HepG2 (cell line): Measurements from ENCODE around the gene GMEB2. TPM values are rescaled to one million over a fixed set of nuclear protein-coding genes. Genes with fewer than 3 reads are reported as not detected.

Source experiments
- NKX3-1 ChIP-seq: sonication (generic); formaldehyde crosslinking; IDR thresholded peaks from 2 replicates; pipeline ENCODE4 v1.5.0; 2020; ENCODE audit warnings: missing genetic modification reagents
- PITX1 ChIP-seq: sonication (generic); formaldehyde crosslinking; IDR thresholded peaks from 2 replicates; pipeline ENCODE4 v1.5.1; 2020; ENCODE audit warnings: mild to moderate bottlenecking, missing genetic modification reagents
- SOX6 ChIP-seq, 2 experiments: fragments of 450-650 bp in 1 of 2; sonication (generic) in 1 of 2; formaldehyde crosslinking in 1 of 2; IDR thresholded peaks; 2 replicates each; pipeline versions ENCODE4 v1.4.0 to v1.6.1; 2017 to 2020; ENCODE audit warnings: antibody characterized with exemption in 1 of 2, mild to moderate bottlenecking in 1 of 2, missing genetic modification reagents in 1 of 2
- YY1 ChIP-seq: IDR thresholded peaks from 2 replicates; pipeline ENCODE4 v1.6.1; 2011; ENCODE audit warnings: low read length, low read depth, moderate library complexity, mild to moderate bottlenecking; ENCODE audit not compliant: insufficient read depth, insufficient replicate concordance
- ZFP36 ChIP-seq: fragments of 150-350 bp; IDR thresholded peaks from 2 replicates; pipeline ENCODE4 v1.6.1; 2018; ENCODE audit warnings: borderline replicate concordance, low read length, low read depth; ENCODE audit not compliant: partially characterized antibody
- ZNF281 ChIP-seq: sonication (generic); formaldehyde crosslinking; IDR thresholded peaks from 2 replicates; pipeline ENCODE4 v1.4.0; 2020; ENCODE audit warnings: missing genetic modification reagents, borderline replicate concordance
- ZNF318 ChIP-seq: sonication (generic); formaldehyde crosslinking; IDR thresholded peaks from 2 replicates; pipeline ENCODE4 v1.4.0; 2020; ENCODE audit warnings: mild to moderate bottlenecking, missing genetic modification reagents
- ZNF34 ChIP-seq: sonication (generic); formaldehyde crosslinking; IDR thresholded peaks from 2 replicates; pipeline ENCODE4 v1.4.0; 2020; ENCODE audit warnings: mild to moderate bottlenecking, missing genetic modification reagents, borderline replicate concordance
- polyA plus RNA-seq, 8 experiments: library from polyadenylated mRNA; depleted of rRNA in 3 of 8; stranded (reverse) in 7 of 8; unstranded in 1 of 8; fragments of >200 nt; fragmentation: Illumina TruSeq in 4 of 8; extraction: Trizol in 4 of 8; gene quantifications; 2 replicates each; pipeline versions ENCODE4 v1.2.1 to v1.2.3, GENCODE V29; 2011 to 2016; ENCODE audit warnings: low read depth in 4 of 8, missing spikeins in 1 of 8, mixed read lengths in 1 of 8; ENCODE audit not compliant: insufficient read depth in 1 of 8
- total RNA-seq, 5 experiments: library from RNA; depleted of rRNA; stranded (reverse); fragments of >200 nt; fragmentation: Illumina TruSeq; extraction: Trizol; gene quantifications; 2 replicates each; pipeline ENCODE4 v1.2.3, GENCODE V29; 2016; ENCODE audit warnings: low read depth in 1 of 5
- TF ChIP-seq, protein P1 (sequence below): sonication (generic); formaldehyde crosslinking; IDR thresholded peaks from 2 replicates; pipeline ENCODE4 v1.5.0; 2020; ENCODE audit warnings: missing genetic modification reagents, mild to moderate bottlenecking, borderline replicate concordance
- TF ChIP-seq, protein P2 (sequence below): sonication (generic); formaldehyde crosslinking; IDR thresholded peaks from 2 replicates; pipeline ENCODE4 v1.4.0; 2020; ENCODE audit warnings: missing genetic modification reagents, borderline replicate concordance

GMEB2 gene
- total and polyA plus RNA-seq, 2 of the 13 experiments (the other 11 are each of a cell fraction or from before 2014, with no cell fraction given), result 10.6 to 12.4 TPM

DNA sequence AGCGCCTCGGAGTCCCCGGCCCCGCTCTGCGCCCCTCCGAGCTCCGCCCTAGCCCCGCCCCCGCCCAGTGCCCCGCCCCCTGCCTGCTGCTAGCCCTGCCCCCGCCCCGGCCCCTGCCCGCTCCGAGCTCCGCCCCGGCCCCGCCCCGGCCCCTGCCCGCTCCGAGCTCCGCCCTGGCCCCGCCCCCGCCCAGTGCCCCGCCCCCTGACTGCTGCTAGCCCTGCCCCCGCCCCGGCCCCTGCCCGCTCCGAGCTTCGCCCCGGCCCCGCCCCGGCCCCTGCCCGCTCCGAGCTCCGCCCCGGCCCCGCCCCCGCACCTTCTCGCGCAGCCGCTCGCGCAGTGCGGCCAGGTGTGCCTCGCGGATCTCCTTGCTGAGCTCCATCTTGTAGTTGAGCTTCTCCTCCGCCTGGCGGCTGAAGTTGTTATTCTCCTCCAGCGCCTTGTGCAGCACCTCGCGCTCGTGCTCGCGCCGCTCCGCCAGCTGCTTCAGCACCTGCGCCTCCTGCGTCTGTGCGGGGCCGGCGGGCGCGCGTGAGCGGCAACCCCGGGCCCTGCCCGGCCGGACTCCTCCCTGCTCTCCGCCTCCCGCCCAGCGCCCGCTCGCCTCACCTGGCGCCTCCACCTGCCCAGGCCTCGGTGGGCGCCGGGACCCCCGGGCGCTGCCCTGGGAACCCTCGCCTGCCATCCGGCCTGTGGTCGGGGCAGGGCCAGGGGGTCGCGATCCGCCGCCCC, 15.1 kb upstream of the GMEB2 start (continued):
- TF ChIP-seq ZNF318 (CRISPR knock-in tag), result no peak; the same call in 1 of the 2 replicates
- peak; percentile 49 for TF ChIP-seq PITX1 (CRISPR knock-in tag)
- no peak for TF ChIP-seq ZFP36
- no peak for TF ChIP-seq SOX6 (IDR thresholded peaks at IDR 0.05)
- 0 out of 2 replicates have a peak, but pooled peaks have one; percentile 5 for TF ChIP-seq SOX6 (CRISPR knock-in tag; IDR thresholded peaks at IDR 0.05)
- TF ChIP-seq ZNF34 (CRISPR knock-in tag), result 0 out of 2 replicates have a peak, but pooled peaks have one; percentile 29
- TF ChIP-seq ZNF281 (CRISPR knock-in tag), result peak; percentile 16; the same call in 1 of the 2 replicates
- TF ChIP-seq, protein P1, sequence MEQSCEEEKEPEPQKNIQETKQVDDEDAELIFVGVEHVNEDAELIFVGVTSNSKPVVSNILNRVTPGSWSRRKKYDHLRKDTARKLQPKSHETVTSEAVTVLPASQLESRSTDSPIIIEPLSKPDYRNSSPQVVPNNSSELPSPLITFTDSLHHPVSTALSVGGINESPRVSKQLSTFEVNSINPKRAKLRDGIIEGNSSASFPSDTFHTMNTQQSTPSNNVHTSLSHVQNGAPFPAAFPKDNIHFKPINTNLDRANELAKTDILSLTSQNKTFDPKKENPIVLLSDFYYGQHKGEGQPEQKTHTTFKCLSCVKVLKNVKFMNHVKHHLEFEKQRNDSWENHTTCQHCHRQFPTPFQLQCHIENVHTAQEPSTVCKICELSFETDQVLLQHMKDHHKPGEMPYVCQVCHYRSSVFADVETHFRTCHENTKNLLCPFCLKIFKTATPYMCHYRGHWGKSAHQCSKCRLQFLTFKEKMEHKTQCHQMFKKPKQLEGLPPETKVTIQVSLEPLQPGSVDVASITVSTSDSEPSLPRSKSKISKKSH (CRISPR knock-in tag), result peak; percentile 73; the same call in 1 of the 2 replicates
- no peak for TF ChIP-seq NKX3-1 (CRISPR knock-in tag)
- TF ChIP-seq, protein P2, sequence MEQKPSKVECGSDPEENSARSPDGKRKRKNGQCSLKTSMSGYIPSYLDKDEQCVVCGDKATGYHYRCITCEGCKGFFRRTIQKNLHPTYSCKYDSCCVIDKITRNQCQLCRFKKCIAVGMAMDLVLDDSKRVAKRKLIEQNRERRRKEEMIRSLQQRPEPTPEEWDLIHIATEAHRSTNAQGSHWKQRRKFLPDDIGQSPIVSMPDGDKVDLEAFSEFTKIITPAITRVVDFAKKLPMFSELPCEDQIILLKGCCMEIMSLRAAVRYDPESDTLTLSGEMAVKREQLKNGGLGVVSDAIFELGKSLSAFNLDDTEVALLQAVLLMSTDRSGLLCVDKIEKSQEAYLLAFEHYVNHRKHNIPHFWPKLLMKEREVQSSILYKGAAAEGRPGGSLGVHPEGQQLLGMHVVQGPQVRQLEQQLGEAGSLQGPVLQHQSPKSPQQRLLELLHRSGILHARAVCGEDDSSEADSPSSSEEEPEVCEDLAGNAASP (CRISPR knock-in tag), result 0 out of 2 replicates have a peak, but pooled peaks have one; percentile 58
- TF ChIP-seq YY1, result peak; percentile 83
